NCI-H2227 treated with DMSO at 0.1 percent for 48 hours (cell line): ENCODE results near the gene TSPOAP1.
"Not testable (repeated sequence)": the region's sequence is repeated elsewhere in the genome, so short reads cannot be mapped to it uniquely, and the experiment has no call there.

ENCODE experiments used
- DNase-seq: peaks from one replicate; lab custom pipeline; 2025; lab: John Stamatoyannopoulos, UW

TSPOAP1 gene

DNA sequence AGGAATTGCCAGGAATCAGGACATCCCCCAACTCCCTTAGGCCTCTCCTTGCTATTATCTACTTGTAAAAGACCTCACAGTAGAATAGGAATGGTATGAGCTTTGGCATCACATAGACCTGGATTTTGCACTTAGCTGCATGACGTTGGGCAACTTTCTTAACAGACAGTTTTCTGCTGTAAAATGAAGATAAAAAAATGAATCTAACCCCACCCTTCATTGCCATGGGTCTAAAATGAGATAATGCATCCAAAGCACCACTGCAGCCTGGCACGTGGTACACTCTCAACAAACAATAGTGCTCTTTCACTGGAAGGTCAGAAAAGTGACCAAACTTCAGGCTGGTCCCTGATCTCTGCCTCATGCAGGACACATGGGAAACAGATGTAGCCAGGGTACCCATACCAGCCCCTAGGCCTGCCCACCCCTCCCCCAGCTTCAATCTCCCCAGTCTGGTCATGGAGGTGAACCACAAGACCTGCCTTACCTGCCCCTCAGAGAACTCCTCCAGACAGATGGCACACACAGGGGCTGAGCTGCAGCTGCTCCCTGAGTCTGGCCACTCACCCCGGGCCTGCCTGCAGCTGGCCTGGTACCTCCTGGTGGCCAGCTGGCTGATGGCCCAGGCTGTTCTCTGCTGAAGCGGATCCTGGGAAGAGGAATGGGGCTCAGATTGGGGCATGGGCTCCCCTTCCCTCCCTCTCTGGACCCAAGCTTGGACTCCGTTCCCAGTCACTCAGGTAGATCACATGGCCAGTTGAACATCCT lies 31.9 kb upstream of the TSPOAP1 start:
- no peak for DNase-seq

DNA sequence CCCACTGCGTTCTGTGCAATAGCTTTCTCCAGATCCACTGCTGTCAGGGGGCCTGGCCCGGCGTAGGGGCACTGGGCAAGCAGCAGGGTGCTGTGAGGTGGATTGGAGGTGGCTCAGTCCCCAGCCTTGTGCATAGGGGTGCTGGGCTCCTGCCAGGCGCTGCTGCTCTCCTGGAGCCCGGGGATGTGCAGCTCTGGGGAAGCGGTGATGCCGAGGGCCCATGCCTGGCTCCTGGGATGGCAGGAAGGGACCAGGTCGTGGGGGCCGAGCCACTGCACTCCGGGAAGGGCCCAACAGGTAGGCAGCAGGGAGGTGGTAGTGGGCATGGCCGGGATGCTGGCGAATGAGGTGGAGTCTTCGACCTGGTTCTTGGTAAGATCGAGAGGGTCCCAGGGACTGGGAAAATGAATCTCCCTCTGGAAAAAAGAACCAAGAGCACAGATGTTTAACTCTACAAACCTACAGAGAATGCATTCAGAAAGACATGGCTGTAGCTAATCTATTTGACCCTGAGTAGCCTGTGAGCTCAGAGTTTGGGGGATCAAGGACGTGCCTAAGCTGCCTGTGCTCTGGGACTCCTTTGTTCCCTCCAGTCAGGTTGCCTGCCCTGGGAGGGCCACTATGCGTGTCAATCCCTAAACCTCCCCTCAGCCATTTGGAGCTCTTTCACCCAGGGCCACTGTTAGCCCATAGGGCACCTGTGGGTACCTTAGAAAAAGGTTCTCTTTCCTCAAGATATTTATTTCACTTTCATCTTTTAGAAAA lies 30.0 kb upstream of the TSPOAP1 start:
- no peak for DNase-seq

DNA sequence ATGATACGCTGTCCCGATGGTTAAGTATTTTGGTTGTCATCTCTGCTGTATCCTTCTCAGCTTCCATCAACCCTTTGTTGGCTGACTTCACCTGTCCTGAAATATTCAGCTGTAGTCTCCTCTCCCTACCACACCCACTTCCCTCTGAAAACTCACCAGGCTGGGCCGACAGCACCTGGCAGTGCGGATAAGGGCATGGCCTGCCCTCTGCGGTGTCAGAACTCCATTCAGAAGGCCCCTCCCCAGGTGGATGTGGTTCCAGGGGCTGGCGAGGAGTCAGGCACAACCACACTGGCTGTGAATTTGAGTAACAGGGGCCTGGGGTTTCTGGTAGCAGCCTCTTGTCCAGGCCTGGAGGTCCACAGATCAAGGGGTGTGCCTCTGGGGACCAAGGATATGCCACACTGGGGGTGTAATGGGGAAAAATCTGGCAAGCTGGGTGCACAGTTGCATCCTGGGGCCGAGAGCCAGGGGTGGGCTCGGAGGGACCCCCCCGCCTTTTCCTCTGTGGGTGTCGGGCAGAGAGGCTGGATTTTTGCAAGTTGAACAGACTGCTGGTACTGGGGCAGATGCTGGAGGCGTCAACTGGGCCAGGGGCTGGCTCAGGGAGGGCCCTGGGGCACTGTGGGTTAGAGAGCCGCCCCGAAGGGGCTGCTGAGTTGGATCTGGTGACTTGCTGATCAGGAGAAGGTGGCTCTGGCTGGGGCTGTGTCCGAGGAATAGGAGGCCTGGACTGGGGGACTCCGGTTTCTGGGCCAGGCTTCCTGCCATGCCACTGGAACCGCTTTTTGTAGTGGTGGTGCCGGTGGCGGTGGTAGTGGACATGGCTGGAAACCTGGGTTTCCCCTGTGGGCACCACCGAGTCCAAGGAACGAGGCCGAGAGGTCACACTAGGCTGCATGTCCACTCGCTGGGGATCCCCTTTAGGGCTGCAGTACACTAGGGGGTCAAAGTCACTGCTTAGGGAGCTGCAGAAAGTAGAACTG lies 29.0 kb upstream of the TSPOAP1 start:
- no peak for DNase-seq

DNA sequence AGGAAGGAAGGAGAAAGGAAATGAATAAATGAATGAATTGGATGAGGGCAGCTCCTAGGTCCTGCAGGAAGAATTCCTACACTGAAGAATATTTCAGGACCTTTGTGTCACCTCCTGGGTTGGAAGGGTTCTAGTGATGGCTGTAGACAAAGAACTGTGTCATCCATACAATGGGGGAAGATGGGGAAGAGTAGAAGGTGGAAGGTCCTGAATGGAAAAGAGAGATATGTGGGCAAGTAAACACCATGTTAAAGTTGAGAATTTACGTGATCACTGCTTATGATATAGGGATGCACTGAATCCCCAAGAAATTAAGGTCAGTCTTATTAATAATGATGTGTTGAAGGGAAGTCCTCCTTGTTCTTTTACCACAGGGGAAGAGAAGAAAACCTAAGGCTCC lies 27.6 kb upstream of the TSPOAP1 start:
- no peak for DNase-seq

DNA sequence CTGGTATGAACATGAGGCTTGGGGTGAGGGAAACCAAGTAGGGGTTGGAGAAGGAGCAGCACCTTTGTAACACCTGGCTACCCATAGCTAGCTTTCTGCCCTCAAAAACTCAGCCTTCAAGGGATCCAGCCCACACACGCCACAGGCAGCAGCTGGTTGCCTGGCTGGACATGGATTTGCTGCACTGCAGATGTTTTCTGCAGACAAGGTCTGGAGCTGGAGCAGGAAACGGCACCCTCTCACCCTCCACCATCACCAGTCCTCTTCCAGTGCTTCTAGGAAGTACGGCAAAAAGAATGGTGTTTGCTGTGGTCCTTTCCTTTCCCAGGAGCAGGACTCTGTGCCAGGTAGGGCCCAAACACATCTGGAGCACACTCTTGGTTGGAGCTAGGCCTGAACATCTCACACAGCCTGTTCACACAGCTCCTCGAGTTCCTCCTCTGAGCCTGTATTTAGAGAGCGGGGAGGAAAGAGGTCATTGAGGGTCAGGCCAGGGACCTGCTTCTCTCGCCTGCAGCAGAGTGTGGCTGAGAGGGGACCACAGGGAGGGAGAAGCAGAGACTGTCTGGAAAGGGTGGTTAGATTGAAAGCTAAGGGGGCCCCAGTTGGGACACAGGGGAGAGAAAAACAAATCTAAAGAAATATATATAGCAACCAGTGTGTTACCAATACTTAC lies 26.1 kb upstream of the TSPOAP1 start:
- DNase-seq = no peak

DNA sequence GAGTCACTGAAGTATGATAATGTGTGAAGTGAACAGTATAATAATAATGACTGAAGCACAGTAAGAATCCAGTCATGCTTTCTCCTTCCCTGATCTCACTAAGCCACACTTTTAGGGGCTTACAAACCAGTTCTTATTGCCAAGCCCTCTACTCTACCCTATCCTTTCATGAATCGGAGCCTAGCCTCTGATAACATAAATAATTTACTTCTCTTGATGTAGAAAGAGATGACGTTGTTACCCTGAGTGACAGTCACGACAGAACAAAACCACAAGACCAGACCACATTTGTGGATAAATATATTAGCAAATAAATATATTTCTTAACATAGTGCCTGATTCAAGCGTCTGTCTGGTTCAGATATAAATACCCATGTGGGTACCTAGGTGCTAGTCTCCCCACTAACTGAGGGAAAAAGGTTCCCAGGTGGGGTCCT lies 24.8 kb upstream of the TSPOAP1 start:
- DNase-seq = no peak

DNA sequence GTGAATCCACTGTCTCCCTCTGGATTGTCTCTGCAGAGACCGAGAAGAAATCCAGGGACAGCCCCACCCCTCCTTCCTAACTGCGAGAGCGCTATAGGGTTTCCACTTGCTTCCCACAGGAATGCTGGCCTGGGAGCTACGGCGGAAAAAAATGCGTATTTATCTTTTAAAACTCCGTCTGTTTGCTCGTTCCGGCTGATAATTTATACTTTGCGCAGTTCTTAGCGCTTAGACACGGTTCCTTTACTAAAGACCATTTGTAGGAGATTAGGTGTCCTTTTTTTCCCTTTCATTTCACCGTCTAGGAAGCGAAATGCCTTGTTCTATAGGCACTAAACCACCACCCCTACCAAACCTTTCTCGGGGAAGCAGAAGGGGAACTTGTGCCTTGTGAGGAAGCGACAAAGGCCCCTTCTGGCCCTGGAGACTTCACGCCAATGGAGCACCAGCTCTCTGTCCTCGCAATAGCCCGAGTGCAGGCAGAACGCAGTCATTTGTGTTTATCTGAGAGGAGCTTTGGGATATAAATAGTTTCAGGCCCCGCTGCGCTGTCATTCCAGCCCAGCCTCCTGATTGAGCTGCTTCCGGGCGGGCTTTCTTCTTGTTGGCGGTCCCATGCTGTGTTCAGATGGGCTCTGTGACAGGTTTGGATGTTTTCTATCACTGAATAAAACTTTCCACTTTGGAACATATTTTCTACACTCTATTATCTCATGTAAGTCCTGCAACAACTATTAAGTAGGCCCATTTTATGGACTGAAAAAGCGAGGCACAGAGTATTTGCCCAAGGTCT lies 24.2 kb upstream of the TSPOAP1 start:
- DNase-seq = peak; percentile 55

DNA sequence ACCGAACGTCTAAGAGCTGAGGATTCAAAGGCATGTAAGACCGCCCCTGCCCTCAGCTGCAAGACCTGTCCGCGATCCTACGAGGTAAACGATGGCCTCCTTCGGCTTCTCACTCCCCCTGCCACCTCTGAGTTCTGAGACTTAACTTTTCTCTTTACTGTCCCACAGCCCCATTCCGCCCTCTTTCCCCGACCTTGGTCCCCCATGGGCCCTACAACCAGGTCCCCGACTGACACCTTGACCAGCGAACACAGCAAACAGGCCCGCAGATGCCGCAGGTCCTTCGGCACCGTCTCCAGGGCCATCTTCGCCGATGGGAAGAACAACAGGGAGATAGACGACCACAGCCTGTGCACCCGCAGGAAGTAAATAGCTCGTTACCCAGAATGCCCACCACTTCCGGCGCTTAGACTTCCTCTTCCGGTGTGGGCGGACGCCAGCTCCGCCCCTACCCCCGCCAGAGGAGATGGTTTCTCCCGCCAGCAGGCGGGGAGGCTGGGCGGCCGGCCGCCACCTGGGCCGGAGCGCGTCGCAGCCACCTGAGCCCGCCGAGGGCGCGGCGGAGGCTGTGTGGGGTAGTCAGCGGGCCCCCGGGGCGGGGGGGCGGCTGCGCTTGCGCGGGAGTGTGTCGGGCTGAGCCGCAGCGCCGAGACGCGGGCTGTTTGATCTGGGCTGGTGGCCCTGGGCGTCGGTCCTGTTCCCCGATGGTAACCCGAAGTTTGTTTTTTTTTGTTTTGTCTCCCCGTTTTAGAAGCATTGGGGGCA lies 23.4 kb upstream of the TSPOAP1 start, which contains the start of gene SUPT4H1:
TSS of gene SUPT4H1 (minus strand) at position 371 of the 765 bp plus-strand sequence. CDS start at position 305, 66 bp downstream.
- DNase-seq = peak; percentile 92

DNA sequence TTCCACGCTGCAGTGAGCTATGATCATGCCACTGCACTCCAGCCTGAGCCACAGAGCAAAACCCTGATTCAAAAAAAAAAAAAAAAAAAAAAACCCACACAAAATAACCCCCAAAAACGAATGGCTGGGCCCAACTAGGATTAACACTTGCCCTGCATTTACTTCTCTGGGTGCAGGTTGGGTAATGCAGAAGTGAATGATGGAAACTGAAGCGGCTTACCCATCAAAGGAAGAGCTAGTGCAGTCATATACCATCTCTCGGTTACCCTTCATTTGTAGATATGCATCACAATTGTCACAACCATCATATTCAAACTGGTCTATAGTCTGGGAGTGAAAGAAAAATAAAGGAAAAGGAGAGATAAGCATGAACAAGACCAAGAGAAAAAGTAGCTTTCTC lies 22.6 kb upstream of the TSPOAP1 start:
- DNase-seq = no peak

DNA sequence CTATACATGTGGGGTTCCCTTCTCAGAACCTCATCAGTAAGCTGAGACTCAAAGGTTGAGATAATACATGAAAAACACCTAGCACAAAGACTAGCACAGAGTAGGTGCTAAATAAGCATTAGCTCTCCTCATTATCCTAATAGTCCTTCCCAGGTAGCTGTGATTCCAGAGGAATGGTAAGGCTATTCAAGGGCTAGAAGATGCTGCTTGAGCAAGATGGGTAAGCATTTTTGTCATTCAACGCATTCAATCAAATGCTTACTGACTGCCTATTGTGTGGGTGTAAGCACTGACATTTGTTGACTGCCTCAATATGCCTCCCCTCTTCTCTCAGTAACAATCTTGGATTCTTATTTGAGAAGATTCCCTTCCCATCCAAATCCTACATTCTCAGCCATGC lies 19.4 kb upstream of the TSPOAP1 start:
- no peak for DNase-seq

DNA sequence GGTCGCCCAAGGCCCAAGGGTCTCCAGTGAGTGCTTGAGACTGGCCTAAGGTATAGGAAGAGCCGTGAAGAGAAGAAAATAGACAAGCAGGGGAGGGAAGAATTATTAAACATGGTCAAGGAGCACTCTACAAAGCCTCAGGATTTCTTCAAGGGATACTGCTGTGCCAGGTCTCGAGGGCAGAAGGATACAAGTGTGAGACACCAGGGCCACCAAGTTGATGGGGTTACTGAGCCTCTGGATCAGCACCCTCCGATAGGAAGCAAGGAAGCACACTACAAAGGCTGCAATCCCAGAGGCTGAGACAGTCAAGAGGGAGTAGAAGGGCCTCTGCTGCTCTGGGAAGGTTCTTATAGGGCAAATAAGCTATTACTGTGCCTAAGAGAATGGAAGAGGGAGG lies 16.9 kb upstream of the TSPOAP1 start:
- no peak for DNase-seq

DNA sequence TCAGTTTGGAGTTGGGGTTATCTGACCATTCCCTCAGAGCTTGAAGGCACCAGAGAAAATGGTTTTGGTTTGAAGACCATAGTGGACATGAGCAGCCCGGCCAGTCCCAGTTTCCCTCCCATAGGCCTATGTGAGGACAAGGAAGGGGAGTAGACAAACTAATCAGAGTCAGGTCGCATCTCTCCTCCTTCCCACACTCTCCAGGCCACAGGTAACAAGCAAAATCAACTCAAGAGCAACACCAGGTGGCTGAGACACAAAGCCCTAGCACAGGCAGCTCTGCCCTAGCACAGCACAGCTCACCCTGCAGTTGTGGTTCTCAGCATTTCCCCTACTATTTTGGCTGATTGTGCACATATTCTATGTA lies 16.2 kb upstream of the TSPOAP1 start:
- DNase-seq = no peak

DNA sequence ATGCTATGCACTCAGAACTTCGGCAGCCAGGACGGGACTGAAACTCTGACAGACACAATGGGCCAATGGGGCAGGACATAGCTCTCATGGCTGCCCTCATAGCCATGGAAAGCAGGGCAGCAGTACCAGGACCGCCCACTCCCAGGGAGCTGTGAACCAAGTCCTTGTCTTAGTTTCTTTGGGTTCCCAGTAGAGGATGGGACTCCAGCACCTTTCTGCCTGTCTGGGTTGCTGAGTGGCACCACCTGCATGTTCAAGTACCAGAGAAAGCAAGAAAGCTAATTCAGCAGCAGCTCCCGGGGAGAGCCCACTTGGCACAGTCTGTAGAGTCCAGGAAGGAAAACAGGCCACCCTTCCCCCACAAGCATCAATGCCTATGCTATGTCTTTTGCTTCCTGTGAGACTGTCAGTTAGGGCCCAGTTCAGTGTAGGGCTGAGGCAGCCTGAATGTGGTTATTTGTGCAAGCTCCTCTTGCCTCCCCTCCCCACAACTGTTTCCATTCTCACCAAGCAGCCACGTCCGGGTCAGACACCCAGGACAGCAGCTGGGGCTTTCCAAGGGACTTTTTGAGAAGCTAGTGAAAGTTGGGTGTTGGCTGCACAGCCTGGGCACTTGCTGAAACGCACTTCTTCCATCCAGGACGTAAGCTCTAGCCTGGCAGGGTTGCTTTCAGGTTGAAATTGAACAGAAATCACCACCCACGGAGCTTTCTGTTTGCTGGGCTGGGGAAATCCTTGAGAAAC lies 15.6 kb upstream of the TSPOAP1 start:
- DNase-seq = no peak

DNA sequence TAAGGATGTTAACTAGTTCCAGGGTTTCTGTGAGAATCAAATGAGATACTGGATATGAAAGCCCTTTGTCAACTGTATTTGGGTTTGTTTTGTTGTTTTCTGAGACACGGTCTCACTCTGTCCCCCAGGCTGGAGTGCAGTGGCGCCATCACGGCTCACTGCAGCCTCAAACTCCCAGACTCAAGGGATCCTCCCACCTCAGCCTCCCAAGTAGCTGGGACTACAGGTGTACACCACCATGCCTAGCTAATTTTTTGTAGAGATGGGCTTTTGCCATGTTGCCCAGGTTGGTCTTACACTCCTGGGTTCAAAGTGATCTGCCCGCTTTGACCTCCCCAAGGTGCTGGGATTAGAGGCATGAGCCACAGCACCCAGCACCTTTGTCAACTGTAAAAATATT lies 14.5 kb upstream of the TSPOAP1 start:
- no peak for DNase-seq

DNA sequence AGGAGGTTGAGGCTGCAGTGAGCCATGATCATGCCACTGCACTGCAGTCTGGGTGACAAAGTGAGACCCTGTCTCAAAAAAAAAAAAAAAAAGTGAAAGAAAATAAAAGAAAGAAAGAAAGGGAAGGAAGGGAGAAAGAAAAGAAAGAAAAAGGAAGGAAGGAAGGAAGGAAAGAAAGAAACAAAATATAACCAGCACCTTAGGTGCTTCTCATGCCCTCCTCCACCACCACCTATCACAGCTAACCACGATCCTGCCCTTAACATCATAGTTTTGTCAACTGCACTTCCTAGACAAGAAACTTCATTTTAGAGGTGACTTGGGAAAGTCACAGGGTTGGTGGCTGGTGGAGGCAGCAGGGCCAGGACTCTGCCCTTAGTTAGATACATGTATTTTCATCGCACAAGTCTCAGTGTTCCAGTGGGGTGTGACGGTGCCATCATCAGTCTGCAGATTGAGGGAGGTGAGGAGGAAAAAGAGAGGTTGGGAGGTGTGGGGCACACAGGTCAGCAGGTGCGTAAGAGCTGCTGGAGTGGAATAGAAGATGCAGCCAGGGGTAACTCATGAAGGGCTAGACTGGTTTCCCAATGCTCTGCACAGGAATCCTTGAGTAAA lies 13.4 kb upstream of the TSPOAP1 start:
- DNase-seq = no peak

DNA sequence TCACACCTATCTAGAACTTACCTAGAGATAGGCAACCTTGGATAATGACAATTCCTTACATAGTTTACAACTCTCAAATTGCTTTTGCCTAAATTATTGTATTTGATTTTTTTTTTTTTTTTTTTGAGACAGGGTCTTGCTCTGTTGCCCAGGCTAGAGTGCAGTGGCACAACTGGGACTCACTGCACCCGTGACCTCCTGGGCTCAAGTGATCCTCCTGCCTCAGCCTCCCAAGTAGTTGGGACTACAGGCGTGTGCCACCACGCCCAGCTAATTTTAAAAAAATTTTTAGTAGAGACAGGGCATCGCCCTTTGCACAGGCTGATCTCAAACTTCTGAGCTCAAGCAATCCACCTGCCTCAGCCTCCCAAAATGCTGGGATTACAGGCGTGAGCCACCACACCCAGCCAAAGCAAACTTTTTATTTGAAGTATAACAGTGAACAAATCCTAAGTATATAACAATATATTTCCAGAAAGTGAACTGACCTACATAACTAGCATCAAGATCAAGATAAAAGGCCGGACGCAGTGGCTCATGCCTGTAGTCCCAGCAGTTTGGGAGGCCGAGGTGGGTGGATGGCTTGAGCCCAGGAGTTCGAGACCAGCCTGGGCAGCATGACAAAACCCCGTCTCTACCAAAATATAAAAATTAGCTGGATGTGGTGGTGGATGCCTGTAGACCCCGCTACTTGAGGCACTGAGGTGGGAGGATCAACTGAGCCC lies 12.7 kb upstream of the TSPOAP1 start:
- DNase-seq = not testable (repeated sequence)

DNA sequence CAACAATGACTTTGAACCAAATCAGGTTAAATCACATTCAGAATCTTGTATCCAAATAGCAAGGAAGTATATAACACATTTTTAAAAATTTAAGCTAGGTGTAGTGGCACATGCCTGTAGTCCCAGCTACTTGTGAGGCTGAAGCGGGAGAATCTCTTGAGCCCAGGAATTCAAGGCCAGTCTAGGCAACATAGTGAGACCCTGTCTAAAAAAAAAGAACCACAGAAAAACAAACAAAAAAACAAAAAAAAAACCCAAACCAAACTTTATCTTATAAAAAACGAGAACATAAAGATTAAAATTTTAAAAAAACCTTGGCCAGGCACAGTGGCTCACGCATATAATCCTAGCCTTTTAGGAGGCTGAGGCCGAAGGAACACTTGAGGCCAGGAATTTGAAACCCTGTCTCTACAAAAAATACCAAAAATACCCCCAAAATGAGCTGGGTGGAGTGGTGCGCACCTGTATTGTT lies 11.8 kb upstream of the TSPOAP1 start:
- DNase-seq = no peak
